IMR-90 (cell line): ENCODE data around the gene ATOSB.

ENCODE experiments used
- CEBPB ChIP-seq: IDR thresholded peaks from 2 replicates; pipeline ENCODE4 v1.6.1; 2012; ENCODE audit warnings: low read depth, low read length, improper control_type of control experiment
- FOS ChIP-seq: fragments of 150-350 bp; IDR thresholded peaks from 2 replicates; pipeline ENCODE4 v1.6.1; 2016; ENCODE audit warnings: low read depth, low read length
- MXI1 ChIP-seq: IDR thresholded peaks from 2 replicates; pipeline ENCODE4 v1.6.1; 2012; ENCODE audit warnings: low read depth, mild to moderate bottlenecking, low read length, moderate library complexity, borderline replicate concordance
- NFE2L2 ChIP-seq: fragments of 150-350 bp; IDR thresholded peaks from 2 replicates; pipeline ENCODE4 v1.6.1; 2016; ENCODE audit warnings: low read depth, mild to moderate bottlenecking, low read length
- POLR2A ChIP-seq: IDR thresholded peaks from 2 replicates; pipeline ENCODE4 v1.6.1; 2012; ENCODE audit warnings: mild to moderate bottlenecking, low read depth, low read length
- TF ChIP-seq, protein P1 (sequence below): conservative IDR thresholded peaks from 2 replicates; pipeline ENCODE4 v1.5.1; 2012; ENCODE audit warnings: mild to moderate bottlenecking, low read depth, low read length, improper control_type of control experiment
- TF ChIP-seq, protein P2 (sequence below): fragments of 150-350 bp; IDR thresholded peaks from 2 replicates; pipeline ENCODE4 v1.6.1; 2017; ENCODE audit warnings: mild to moderate bottlenecking, antibody characterized with exemption, low read length, low read depth

DNA sequence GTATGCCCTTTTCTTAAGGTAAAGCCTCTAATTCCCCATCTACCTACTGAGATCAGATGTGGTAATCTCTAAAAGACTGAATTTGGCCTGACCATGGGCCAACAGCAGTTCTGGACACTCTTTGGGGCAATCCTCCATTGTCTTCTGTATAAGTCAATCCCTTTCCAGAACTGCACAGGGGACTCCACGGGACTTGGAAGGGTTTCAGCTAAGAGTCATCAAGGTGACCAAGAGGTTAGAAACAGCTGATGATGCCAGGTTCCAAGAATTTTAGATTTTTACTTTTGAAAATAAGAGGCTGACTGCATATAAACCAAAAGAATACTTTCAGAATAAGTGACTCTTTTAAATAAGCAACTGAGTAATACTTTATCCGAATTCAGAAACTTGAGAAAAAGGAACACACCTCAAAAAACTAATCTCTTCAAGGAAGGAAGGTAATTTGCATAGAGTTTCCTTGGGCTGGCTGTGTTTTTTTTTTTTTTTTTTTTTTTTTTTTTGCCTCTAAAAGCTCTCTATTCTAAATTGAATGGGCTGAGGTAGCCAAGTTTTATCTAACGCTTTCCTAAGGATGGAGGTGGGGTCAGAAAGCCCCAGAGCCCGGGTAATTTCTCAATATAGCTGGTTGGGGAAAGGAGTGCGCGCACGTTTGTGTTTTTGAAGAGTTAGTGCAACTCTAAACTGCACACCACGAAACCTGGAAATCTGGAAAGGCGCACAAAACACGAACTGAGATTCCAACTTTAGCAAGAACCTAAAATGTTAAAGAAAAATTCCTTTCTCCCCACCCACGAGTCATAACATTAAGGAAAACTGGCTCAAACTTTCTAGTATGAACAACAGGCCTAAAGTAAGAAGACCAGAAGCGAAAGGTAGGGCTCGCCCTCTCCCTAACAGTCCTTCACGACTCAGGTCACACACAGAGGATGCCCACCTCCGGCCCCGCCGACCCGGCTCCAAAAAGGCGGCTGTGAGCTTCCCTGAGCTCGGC lies 44.5 kb downstream of the ATOSB start:
- TF ChIP-seq, protein P1, sequence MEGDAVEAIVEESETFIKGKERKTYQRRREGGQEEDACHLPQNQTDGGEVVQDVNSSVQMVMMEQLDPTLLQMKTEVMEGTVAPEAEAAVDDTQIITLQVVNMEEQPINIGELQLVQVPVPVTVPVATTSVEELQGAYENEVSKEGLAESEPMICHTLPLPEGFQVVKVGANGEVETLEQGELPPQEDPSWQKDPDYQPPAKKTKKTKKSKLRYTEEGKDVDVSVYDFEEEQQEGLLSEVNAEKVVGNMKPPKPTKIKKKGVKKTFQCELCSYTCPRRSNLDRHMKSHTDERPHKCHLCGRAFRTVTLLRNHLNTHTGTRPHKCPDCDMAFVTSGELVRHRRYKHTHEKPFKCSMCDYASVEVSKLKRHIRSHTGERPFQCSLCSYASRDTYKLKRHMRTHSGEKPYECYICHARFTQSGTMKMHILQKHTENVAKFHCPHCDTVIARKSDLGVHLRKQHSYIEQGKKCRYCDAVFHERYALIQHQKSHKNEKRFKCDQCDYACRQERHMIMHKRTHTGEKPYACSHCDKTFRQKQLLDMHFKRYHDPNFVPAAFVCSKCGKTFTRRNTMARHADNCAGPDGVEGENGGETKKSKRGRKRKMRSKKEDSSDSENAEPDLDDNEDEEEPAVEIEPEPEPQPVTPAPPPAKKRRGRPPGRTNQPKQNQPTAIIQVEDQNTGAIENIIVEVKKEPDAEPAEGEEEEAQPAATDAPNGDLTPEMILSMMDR: no peak
- TF ChIP-seq NFE2L2: no peak
- TF ChIP-seq, protein P2, sequence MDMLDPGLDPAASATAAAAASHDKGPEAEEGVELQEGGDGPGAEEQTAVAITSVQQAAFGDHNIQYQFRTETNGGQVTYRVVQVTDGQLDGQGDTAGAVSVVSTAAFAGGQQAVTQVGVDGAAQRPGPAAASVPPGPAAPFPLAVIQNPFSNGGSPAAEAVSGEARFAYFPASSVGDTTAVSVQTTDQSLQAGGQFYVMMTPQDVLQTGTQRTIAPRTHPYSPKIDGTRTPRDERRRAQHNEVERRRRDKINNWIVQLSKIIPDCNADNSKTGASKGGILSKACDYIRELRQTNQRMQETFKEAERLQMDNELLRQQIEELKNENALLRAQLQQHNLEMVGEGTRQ: no peak
- TF ChIP-seq POLR2A: no peak
- TF ChIP-seq FOS: no peak
- TF ChIP-seq CEBPB: no peak
- no peak for TF ChIP-seq MXI1
